D341Med (cell line): ENCODE measurements around the gene VAV2.

Experiments used
- DNase-seq: peaks from one replicate; pipeline ENCODE4 v3.0.0; 2012; ENCODE audit warnings: low spot score

The VAV2 gene

GRCh38 chr9:133835262-133835901 is 156.7 kb downstream of the VAV2 start:
- DNase-seq, result no peak

GRCh38 chr9:133834080-133834976 is 157.8 kb downstream of the VAV2 start:
- no peak for DNase-seq

GRCh38 chr9:133833388-133834025 is 158.6 kb downstream of the VAV2 start:
- DNase-seq, result no peak

- DNase-seq, result no peak
Observed at GRCh38 chr9:133832877-133833276, 159.2 kb downstream of the VAV2 start.

- no peak for DNase-seq
Observed at GRCh38 chr9:133830711-133831110, 161.4 kb downstream of the VAV2 start.

- no peak for DNase-seq
Observed at GRCh38 chr9:133830310-133830709, 161.8 kb downstream of the VAV2 start.

- DNase-seq, result no peak
Observed at GRCh38 chr9:133828338-133828997, 163.7 kb downstream of the VAV2 start.

- no peak for DNase-seq
Observed at GRCh38 chr9:133826289-133827085, 165.6 kb downstream of the VAV2 start.

GRCh38 chr9:133825555-133826218 is 166.4 kb downstream of the VAV2 start:
- no peak for DNase-seq

- DNase-seq, result no peak
Observed at GRCh38 chr9:133824802-133825186, 167.3 kb downstream of the VAV2 start.

- DNase-seq, result no peak
Observed at GRCh38 chr9:133824106-133824801, 167.9 kb downstream of the VAV2 start.

GRCh38 chr9:133823189-133824105 is 168.7 kb downstream of the VAV2 start:
- no peak for DNase-seq

GRCh38 chr9:133822430-133823065 is 169.6 kb downstream of the VAV2 start:
- no peak for DNase-seq

GRCh38 chr9:133821601-133822429 is 170.3 kb downstream of the VAV2 start:
- no peak for DNase-seq

GRCh38 chr9:133819923-133820322 is 172.2 kb downstream of the VAV2 start:
- DNase-seq, result no peak

- DNase-seq, result no peak
Observed at GRCh38 chr9:133818444-133818843, 173.7 kb downstream of the VAV2 start.

- DNase-seq, result no peak
Observed at GRCh38 chr9:133815781-133816180, 176.3 kb downstream of the VAV2 start.
